SHP77 treated with DMSO at 0.1 percent for 48 hours (cell line): ENCODE data around the gene GJB6.

ENCODE experiments used
- DNase-seq: peaks from one replicate; lab custom pipeline; 2025; lab: John Stamatoyannopoulos, UW

Gene GJB6

GRCh38 chr13:20227288-20227687 is 4.8 kb downstream of the GJB6 start:
- DNase-seq: no peak

GRCh38 chr13:20222553-20222952 is 9.6 kb downstream of the GJB6 start:
- DNase-seq: no peak

- no peak for DNase-seq
These were observed 10.3 kb downstream of the GJB6 start for GRCh38 chr13:20221772-20222171.

GRCh38 chr13:20219577-20219976 is 12.5 kb downstream of the GJB6 start:
- no peak for DNase-seq

- DNase-seq: no peak
These were observed 15.0 kb downstream of the GJB6 start for GRCh38 chr13:20217168-20217567.

GRCh38 chr13:20209948-20210347 is 22.2 kb downstream of the GJB6 start:
- no peak for DNase-seq

- no peak for DNase-seq
These were observed 25.4 kb downstream of the GJB6 start for GRCh38 chr13:20206698-20207235.

GRCh38 chr13:20206065-20206697 is 25.9 kb downstream of the GJB6 start:
- DNase-seq: no peak

GRCh38 chr13:20198781-20199180 is 33.3 kb downstream of the GJB6 start:
- DNase-seq: no peak

GRCh38 chr13:20197361-20197834 is 34.7 kb downstream of the GJB6 start:
- peak; percentile 19 for DNase-seq

- DNase-seq: no peak
These were observed 36.3 kb downstream of the GJB6 start for GRCh38 chr13:20195801-20196200.

GRCh38 chr13:20193907-20194631 is 38.0 kb downstream of the GJB6 start:
- DNase-seq: no peak

- no peak for DNase-seq
These were observed 38.8 kb downstream of the GJB6 start for GRCh38 chr13:20193162-20193906.

- DNase-seq: no peak
These were observed 39.3 kb downstream of the GJB6 start, which contains the start of gene GJB2 for GRCh38 chr13:20192836-20193161. Gene GJB2 (minus strand): TSS chr13:20192938. CDS start chr13:20189581, 3,357 bp downstream.

- DNase-seq: no peak
These were observed 39.8 kb downstream of the GJB6 start for GRCh38 chr13:20192158-20192835.

- no peak for DNase-seq
These were observed 40.6 kb downstream of the GJB6 start for GRCh38 chr13:20191311-20192157.

- DNase-seq: no peak
These were observed 41.4 kb downstream of the GJB6 start for GRCh38 chr13:20190481-20191310.

- DNase-seq: no peak
These were observed 42.0 kb downstream of the GJB6 start for GRCh38 chr13:20190076-20190475.

- no peak for DNase-seq
These were observed 43.2 kb downstream of the GJB6 start for GRCh38 chr13:20188667-20189553.
